SK-N-SH treated with all-trans-retinoic acid at 6 μM for 48 hours (cell line): Measurements from ENCODE around the gene CEACAM18.
"Not testable (repeated sequence)": the region's sequence is repeated elsewhere in the genome, so short reads cannot be mapped to it uniquely, and the experiment has no call there.

Source experiments
- ARNTL ChIP-seq: fragments of 450-650 bp; formaldehyde crosslinking; IDR thresholded peaks from 2 replicates; pipeline ENCODE4 v1.5.0; 2020; ENCODE audit warnings: low read depth, mild to moderate bottlenecking, moderate library complexity, borderline replicate concordance
- ESRRG ChIP-seq: fragments of 250-450 bp; sonication (Bioruptor Pico); IDR thresholded peaks from 2 replicates; pipeline ENCODE4 v1.6.1; 2021; ENCODE audit warnings: mild to moderate bottlenecking
- GLIS3 ChIP-seq: fragments of 250-450 bp; sonication (Bioruptor Pico); IDR thresholded peaks from 2 replicates; pipeline ENCODE4 v1.5.0; 2020; ENCODE audit warnings: mild to moderate bottlenecking, moderate library complexity
- ISL1 ChIP-seq: fragments of 250-450 bp; sonication (Bioruptor Pico); IDR thresholded peaks from 2 replicates; pipeline ENCODE4 v2.1.2; 2022; ENCODE audit warnings: mild to moderate bottlenecking, moderate library complexity
- RARB ChIP-seq: fragments of 250-450 bp; sonication (Bioruptor Pico); IDR thresholded peaks from 2 replicates; pipeline ENCODE4 v1.8.0; 2021; ENCODE audit warnings: mild to moderate bottlenecking, moderate library complexity
- TSHZ2 ChIP-seq: fragments of 250-450 bp; sonication (Bioruptor Pico); IDR thresholded peaks from 2 replicates; pipeline ENCODE4 v1.5.0; 2020; ENCODE audit warnings: mild to moderate bottlenecking, moderate library complexity
- ZC3H10 ChIP-seq: fragments of 250-450 bp; sonication (Bioruptor Pico); IDR thresholded peaks from 2 replicates; pipeline ENCODE4 v1.5.1; 2021; ENCODE audit warnings: mild to moderate bottlenecking, moderate library complexity
- ZFP3 ChIP-seq: fragments of 250-450 bp; sonication (Bioruptor Pico); IDR thresholded peaks from 2 replicates; pipeline ENCODE4 v1.5.0; 2020; ENCODE audit warnings: mild to moderate bottlenecking, moderate library complexity
- ZNF565 ChIP-seq: fragments of 450-650 bp; formaldehyde crosslinking; conservative IDR thresholded peaks from 2 replicates; pipeline ENCODE4 v1.5.0; 2020; ENCODE audit warnings: low read depth, mild to moderate bottlenecking, moderate library complexity
- ZNF70 ChIP-seq: fragments of 450-650 bp; formaldehyde crosslinking; IDR thresholded peaks from 2 replicates; pipeline ENCODE4 v1.5.0; 2020; ENCODE audit warnings: mild to moderate bottlenecking, moderate library complexity
- TF ChIP-seq, protein P1 (sequence below): fragments of 250-450 bp; sonication (Bioruptor Pico); IDR thresholded peaks from 2 replicates; pipeline ENCODE4 v1.8.0; 2020; ENCODE audit warnings: mild to moderate bottlenecking, moderate library complexity, borderline replicate concordance
- TF ChIP-seq, protein P2 (sequence below): fragments of 250-450 bp; sonication (Bioruptor Pico); IDR thresholded peaks from 2 replicates; pipeline ENCODE4 v1.5.1; 2020; ENCODE audit warnings: low read depth, mild to moderate bottlenecking, moderate library complexity

DNA sequence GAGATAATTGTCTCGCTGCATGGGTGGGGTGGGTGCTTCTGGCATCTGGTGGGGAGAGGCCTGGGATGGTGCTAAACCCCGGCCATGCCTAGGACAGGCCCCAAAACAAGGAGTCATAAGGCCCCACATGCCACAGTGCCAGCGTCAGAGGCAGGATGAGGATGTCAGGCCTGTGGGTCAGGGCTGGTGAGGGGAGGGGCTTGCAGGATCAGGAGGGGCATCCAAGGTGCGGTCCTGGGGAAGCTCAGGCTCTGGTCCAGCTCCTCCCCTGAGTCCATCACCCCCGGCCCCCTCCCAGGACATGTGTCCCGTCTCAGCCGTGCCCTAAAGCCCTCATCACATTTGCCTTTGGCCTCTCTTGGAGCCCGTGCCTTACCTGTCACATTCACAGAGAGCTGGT, 22.6 kb downstream of the CEACAM18 start:
- TF ChIP-seq ARNTL (CRISPR knock-in tag); ZC3H10; ZNF565; ISL1 (CRISPR knock-in tag); GLIS3 (CRISPR knock-in tag); ZFP3; ESRRG (CRISPR knock-in tag); RARB (CRISPR knock-in tag); ZNF70; TSHZ2: not testable (repeated sequence)
- TF ChIP-seq, protein P1, sequence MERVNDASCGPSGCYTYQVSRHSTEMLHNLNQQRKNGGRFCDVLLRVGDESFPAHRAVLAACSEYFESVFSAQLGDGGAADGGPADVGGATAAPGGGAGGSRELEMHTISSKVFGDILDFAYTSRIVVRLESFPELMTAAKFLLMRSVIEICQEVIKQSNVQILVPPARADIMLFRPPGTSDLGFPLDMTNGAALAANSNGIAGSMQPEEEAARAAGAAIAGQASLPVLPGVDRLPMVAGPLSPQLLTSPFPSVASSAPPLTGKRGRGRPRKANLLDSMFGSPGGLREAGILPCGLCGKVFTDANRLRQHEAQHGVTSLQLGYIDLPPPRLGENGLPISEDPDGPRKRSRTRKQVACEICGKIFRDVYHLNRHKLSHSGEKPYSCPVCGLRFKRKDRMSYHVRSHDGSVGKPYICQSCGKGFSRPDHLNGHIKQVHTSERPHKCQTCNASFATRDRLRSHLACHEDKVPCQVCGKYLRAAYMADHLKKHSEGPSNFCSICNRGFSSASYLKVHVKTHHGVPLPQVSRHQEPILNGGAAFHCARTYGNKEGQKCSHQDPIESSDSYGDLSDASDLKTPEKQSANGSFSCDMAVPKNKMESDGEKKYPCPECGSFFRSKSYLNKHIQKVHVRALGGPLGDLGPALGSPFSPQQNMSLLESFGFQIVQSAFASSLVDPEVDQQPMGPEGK (CRISPR knock-in tag): not testable (repeated sequence)
- TF ChIP-seq, protein P2, sequence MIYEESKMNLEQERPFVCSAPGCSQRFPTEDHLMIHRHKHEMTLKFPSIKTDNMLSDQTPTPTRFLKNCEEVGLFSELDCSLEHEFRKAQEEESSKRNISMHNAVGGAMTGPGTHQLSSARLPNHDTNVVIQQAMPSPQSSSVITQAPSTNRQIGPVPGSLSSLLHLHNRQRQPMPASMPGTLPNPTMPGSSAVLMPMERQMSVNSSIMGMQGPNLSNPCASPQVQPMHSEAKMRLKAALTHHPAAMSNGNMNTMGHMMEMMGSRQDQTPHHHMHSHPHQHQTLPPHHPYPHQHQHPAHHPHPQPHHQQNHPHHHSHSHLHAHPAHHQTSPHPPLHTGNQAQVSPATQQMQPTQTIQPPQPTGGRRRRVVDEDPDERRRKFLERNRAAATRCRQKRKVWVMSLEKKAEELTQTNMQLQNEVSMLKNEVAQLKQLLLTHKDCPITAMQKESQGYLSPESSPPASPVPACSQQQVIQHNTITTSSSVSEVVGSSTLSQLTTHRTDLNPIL: not testable (repeated sequence)
